Measurements from ENCODE around the gene TAX1BP3.

DNA sequence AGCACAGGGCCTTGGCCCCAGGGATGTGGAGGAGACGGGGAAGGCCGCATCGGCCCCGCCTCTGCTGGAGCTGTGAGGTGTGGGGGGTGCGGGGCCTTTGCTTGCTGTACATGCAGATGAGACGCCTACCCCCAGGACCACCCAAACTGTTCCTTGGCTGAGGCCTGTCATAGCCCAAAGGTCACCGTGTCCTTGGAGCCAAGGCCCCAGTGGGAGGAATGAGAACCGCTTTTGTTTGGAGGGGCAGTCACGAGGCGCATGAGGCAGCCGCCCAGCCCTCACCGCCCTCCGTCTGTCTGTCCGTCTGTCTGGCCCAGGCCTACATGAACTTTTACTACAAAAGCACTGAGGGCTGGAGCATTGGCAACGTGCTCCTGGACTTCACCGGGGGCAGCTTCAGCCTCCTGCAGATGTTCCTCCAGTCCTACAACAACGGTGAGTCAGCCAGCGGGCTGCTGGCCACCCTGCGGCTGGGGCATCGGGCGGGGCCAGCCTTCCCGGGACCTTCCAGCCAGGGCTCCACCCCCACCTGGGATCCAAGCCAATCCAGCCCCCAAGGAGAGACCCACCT lies 8.8 kb downstream of the TAX1BP3 start:
- TF ChIP-seq TAF1 (IDR thresholded peaks at IDR 0.05; ENCODE audit: low read depth) = no peak
- TF ChIP-seq, protein P1, sequence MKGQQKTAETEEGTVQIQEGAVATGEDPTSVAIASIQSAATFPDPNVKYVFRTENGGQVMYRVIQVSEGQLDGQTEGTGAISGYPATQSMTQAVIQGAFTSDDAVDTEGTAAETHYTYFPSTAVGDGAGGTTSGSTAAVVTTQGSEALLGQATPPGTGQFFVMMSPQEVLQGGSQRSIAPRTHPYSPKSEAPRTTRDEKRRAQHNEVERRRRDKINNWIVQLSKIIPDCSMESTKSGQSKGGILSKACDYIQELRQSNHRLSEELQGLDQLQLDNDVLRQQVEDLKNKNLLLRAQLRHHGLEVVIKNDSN (IDR thresholded peaks at IDR 0.05) = no peak
